GM12878 (cell line): ENCODE data around the gene OR10X1. TPM values are rescaled to one million over a fixed set of nuclear protein-coding genes. Genes with fewer than 3 reads are reported as not detected.

Experiments used
- ATAC-seq: fragments of 200-7000 bp; cut with Tn5 transposase; 3 replicates; pipeline ENCODE4 v1.9.1; 2020; ENCODE audit warnings: mild to moderate bottlenecking, moderate library complexity
- BruUV-seq: library from RNA; stranded (reverse); fragments of 400-500 nt; replicated peaks from 2 replicates; lab custom pipeline; 2021; lab: Mats Ljungman, UMichigan
- CTCF ChIA-PET: fragments of 300-600 bp; sonication (Branson Sonifier 250); formaldehyde crosslinking; extraction: SDS; loops from one replicate; lab custom pipeline; 2021; ENCODE audit warnings: inconsistent platforms; lab: Yijun Ruan, JAX
- POLR2A ChIA-PET: fragments of 350-600 bp; formaldehyde crosslinking; extraction: SDS; loops from one replicate; lab custom pipeline; 2021; ENCODE audit warnings: inconsistent platforms; lab: Charles Lee
- RAD21 ChIA-PET: fragments of 300-600 bp; sonication (Branson Sonifier 250); formaldehyde crosslinking; loops from one replicate; lab custom pipeline; 2023; ENCODE audit warnings: antibody characterized with exemption; ENCODE audit not compliant: unreplicated experiment; lab: Charles Lee
- SMC1A ChIA-PET: fragments of 300-600 bp; sonication (Branson Sonifier 250); formaldehyde crosslinking; loops from one replicate; lab custom pipeline; 2023; ENCODE audit not compliant: unreplicated experiment, uncharacterized antibody; lab: Charles Lee
- DNase-seq: peaks from one replicate; pipeline ENCODE4 v3.0.0-alpha.2; 2011; ENCODE audit warnings: low read depth, low spot score
- FAIRE-seq: peaks from 3 replicates; lab custom pipeline; 2011; peaks lifted over from hg19 to GRCh38; lab: Jason Lieb, UNC
- H2AFZ ChIP-seq: 2 replicates; pipeline ENCODE4 v1.6.0; 2011; ENCODE audit warnings: low read depth, low read length, control low read depth; ENCODE audit not compliant: control insufficient read depth
- H3K27ac ChIP-seq: 2 replicates; pipeline ENCODE4 v1.5.1; 2011; ENCODE audit warnings: control low read depth; ENCODE audit not compliant: control insufficient read depth, insufficient read depth
- H3K27me3 ChIP-seq, 2 experiments: replicated peaks in 1 of 2; 2 replicates each; pipeline versions ENCODE4 v1.6.0 to v1.6.1; 2011; ENCODE audit warnings: low read length in 1 of 2; ENCODE audit not compliant: control insufficient read depth in 2 of 2, insufficient read depth in 2 of 2
- H3K36me3 ChIP-seq, 2 experiments: 2 replicates each; pipeline ENCODE4 v1.5.1; 2011; ENCODE audit warnings: low read length in 1 of 2; ENCODE audit not compliant: control insufficient read depth in 2 of 2, insufficient read depth in 2 of 2
- H3K4me1 ChIP-seq: 2 replicates; pipeline ENCODE4 v1.6.1; 2011; ENCODE audit warnings: mild to moderate bottlenecking, low read length, moderate library complexity, mixed read lengths; ENCODE audit not compliant: control insufficient read depth, insufficient read depth
- H3K4me2 ChIP-seq: 2 replicates; pipeline ENCODE4 v1.6.0; 2011; ENCODE audit warnings: control low read depth; ENCODE audit not compliant: control insufficient read depth, insufficient read depth
- H3K4me3 ChIP-seq: fragments of 200-600 bp; sonication (generic); 2 replicates; pipeline ENCODE4 v1.5.1; 2016
- H3K79me2 ChIP-seq: 2 replicates; pipeline ENCODE4 v1.6.0; 2011; ENCODE audit warnings: low read length; ENCODE audit not compliant: control insufficient read depth, insufficient read depth
- H3K9ac ChIP-seq: 2 replicates; pipeline ENCODE4 v1.8.0; 2011; ENCODE audit warnings: low read length, control low read depth, mixed read lengths; ENCODE audit not compliant: control insufficient read depth, insufficient read depth
- H3K9me3 ChIP-seq: replicated peaks from 3 replicates; pipeline ENCODE4 v1.5.1; 2011; ENCODE audit warnings: mild to moderate bottlenecking, low read length; ENCODE audit not compliant: control insufficient read depth, insufficient read depth
- H4K20me1 ChIP-seq: 2 replicates; pipeline ENCODE4 v1.6.0; 2011; ENCODE audit not compliant: control insufficient read depth, insufficient read depth
- BCL11A ChIP-seq: IDR thresholded peaks from 2 replicates; pipeline ENCODE4 v1.6.1; 2011; ENCODE audit warnings: low read depth, low read length
- BHLHE40 ChIP-seq, 2 experiments: fragments of 450-650 bp in 1 of 2; IDR thresholded peaks; 2 replicates each; pipeline ENCODE4 v1.6.1; 2011 to 2017; ENCODE audit warnings: low read depth in 2 of 2, borderline replicate concordance in 1 of 2, improper control_type of control experiment in 1 of 2, low read length in 1 of 2, mild to moderate bottlenecking in 1 of 2
- CBX3 ChIP-seq: fragments of 200-600 bp; sonication (generic); IDR thresholded peaks from 2 replicates; pipeline ENCODE4 v1.6.1; 2016; ENCODE audit warnings: low read depth, borderline replicate concordance
- CHD2 ChIP-seq: IDR thresholded peaks from 2 replicates; pipeline ENCODE4 v1.6.1; 2011; ENCODE audit warnings: low read depth, low read length, improper control_type of control experiment, borderline replicate concordance
- EGR1 ChIP-seq, 2 experiments: IDR thresholded peaks; 1 replicate in 1 of 2; 2 replicates in 1 of 2; pipeline ENCODE4 v1.6.1; 2011 to 2012; ENCODE audit warnings: low read depth in 2 of 2, low read length in 2 of 2, borderline replicate concordance in 1 of 2, mild to moderate bottlenecking in 1 of 2, moderate library complexity in 1 of 2
- FOS ChIP-seq: IDR thresholded peaks from 3 replicates; pipeline ENCODE4 v1.6.1; 2011; ENCODE audit warnings: borderline replicate concordance; ENCODE audit not compliant: insufficient read length; ENCODE audit errors: extremely low read depth
- FOXK2 ChIP-seq: fragments of 450-650 bp; IDR thresholded peaks from 2 replicates; pipeline ENCODE4 v1.6.1; 2017; ENCODE audit warnings: mild to moderate bottlenecking, moderate library complexity
- HCFC1 ChIP-seq: fragments of 150-350 bp; IDR thresholded peaks from 2 replicates; pipeline ENCODE4 v1.6.1; 2014; ENCODE audit warnings: low read length
- IKZF1 ChIP-seq: fragments of 450-650 bp; conservative IDR thresholded peaks from 2 replicates; pipeline ENCODE4 v1.6.1; 2017; ENCODE audit warnings: antibody characterized with exemption, mild to moderate bottlenecking
- MEF2B ChIP-seq: fragments of 450-650 bp; IDR thresholded peaks from 2 replicates; pipeline ENCODE4 v1.6.1; 2018; ENCODE audit warnings: mild to moderate bottlenecking, moderate library complexity; ENCODE audit not compliant: partially characterized antibody, poor library complexity, severe bottlenecking
- MYC ChIP-seq: IDR thresholded peaks from 2 replicates; pipeline ENCODE4 v1.6.1; 2011; ENCODE audit warnings: mild to moderate bottlenecking, low read length, moderate library complexity, inconsistent platforms; ENCODE audit not compliant: insufficient read depth, insufficient replicate concordance, insufficient read length, severe bottlenecking
- NFYB ChIP-seq: IDR thresholded peaks from 2 replicates; pipeline ENCODE4 v1.6.1; 2011; ENCODE audit warnings: low read depth, mild to moderate bottlenecking, low read length, improper control_type of control experiment, moderate library complexity; ENCODE audit not compliant: insufficient read depth
- RCOR1 ChIP-seq: conservative IDR thresholded peaks from 2 replicates; pipeline ENCODE4 v1.6.1; 2012; ENCODE audit warnings: low read depth, low read length, improper control_type of control experiment
- SRF ChIP-seq, 2 experiments: IDR thresholded peaks; 2 replicates each; pipeline ENCODE4 v1.6.1; 2011; ENCODE audit warnings: low read depth in 2 of 2, low read length in 2 of 2, mild to moderate bottlenecking in 1 of 2, moderate library complexity in 1 of 2
- YY1 ChIP-seq: IDR thresholded peaks from 2 replicates; pipeline ENCODE4 v1.6.1; 2011; ENCODE audit warnings: low read depth, mild to moderate bottlenecking, low read length
- ZNF274 ChIP-seq: IDR thresholded peaks from one replicate; pipeline ENCODE4 v1.8.0; 2011; ENCODE audit not compliant: insufficient read length, insufficient read depth
- ZNF384 ChIP-seq: IDR thresholded peaks from 2 replicates; pipeline ENCODE4 v1.6.1; 2012; ENCODE audit warnings: low read depth, mild to moderate bottlenecking, low read length, improper control_type of control experiment, borderline replicate concordance
- WGBS: methylation state at CpG from one replicate; pipeline ENCODE4 v1.1.6; 2016; ENCODE audit warnings: low lambda C conversion rate; ENCODE audit not compliant: insufficient replicate concordance, insufficient coverage; ENCODE audit errors: missing lambda C conversion rate; 5-methylcytosine and 5-hydroxymethylcytosine counted together
- in situ Hi-C: fragments of 300-500 bp; cut with MboI; formaldehyde crosslinking; loops from 9 replicates; pipeline ENCODE4 v1.14.3; 2018; ENCODE audit warnings: mixed read lengths
- intact Hi-C: fragments of 100-400 bp; cut with micrococcal nuclease; formaldehyde crosslinking; loops from one replicate; pipeline ENCODE4 v1.14.2; 2022; ENCODE audit not compliant: unreplicated experiment
- polyA plus RNA-seq, 11 experiments: library from polyadenylated mRNA; depleted of rRNA in 4 of 11; unstranded in 6 of 11; stranded (reverse) in 5 of 11; fragments of >200 nt; fragmentation: Nextera tagmentation in 4 of 11; fragmentation: Illumina TruSeq in 1 of 11; extraction: Ambion mirVana in 4 of 11; extraction: Trizol in 1 of 11; gene quantifications; 1 replicate in 1 of 11; 2 replicates in 10 of 11; pipeline versions ENCODE4 v1.2.1 to v1.2.3, GENCODE V29; 2011 to 2016; ENCODE audit warnings: inconsistent platforms in 2 of 11, missing spikeins in 2 of 11, low read depth in 1 of 11
- total RNA-seq, 4 experiments: library from RNA; depleted of rRNA in 3 of 4; stranded (reverse); fragments of >200 nt in 3 of 4; fragmentation: Illumina TruSeq in 1 of 4; extraction: Trizol in 1 of 4; gene quantifications; 2 replicates each; pipeline versions ENCODE4 v1.2.1 to v1.2.3, GENCODE V29; 2013 to 2021
- TF ChIP-seq, protein P1 (sequence below): fragments of 450-650 bp; IDR thresholded peaks from 2 replicates; pipeline ENCODE4 v1.6.1; 2018; ENCODE audit warnings: mild to moderate bottlenecking, low read depth, moderate library complexity; ENCODE audit not compliant: partially characterized antibody
- TF ChIP-seq, protein P2 (sequence below): IDR thresholded peaks from 2 replicates; pipeline ENCODE4 v1.6.1; 2011; ENCODE audit warnings: low read depth, mild to moderate bottlenecking, low read length, moderate library complexity, borderline replicate concordance; ENCODE audit errors: extremely low read depth
- TF ChIP-seq, protein P3 (sequence below): IDR thresholded peaks from 2 replicates; pipeline ENCODE4 v1.6.1; 2011; ENCODE audit warnings: borderline replicate concordance, low read depth, mild to moderate bottlenecking, moderate library complexity, low read length; ENCODE audit not compliant: insufficient read depth, poor library complexity, severe bottlenecking

The OR10X1 gene
- total and polyA plus RNA-seq, 10 of the 15 experiments (the other 5 are each of a cell fraction or from before 2014, with no cell fraction given), result not detected

DNA sequence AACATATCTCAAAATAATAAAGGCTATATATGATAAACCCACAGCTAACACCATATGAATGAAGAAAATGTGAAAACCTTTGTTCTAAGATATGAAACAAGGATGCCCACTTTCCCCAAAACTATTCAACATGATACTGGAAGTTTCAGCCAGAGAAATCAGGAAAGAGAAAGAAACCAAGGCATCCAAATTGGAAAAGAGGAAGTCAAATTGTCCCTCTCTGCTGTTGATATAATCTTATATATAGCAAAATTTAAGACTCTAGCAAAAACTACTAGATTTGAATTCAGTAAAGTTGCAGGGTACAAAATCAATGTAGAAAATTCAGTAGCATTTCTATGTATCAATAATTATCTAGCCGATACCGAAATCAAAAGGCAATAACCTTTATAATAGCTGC is 21.0 kb upstream of the OR10X1 start:
- 59% methylated on average over 2 of the region's 2 CpGs for WGBS
- ChIA-PET CTCF (no interaction called here), SMC1A (no interaction called here), POLR2A (no interaction called here), RAD21 (no interaction called here)
- no peak overlapping the region for H3K9ac ChIP-seq
- in situ Hi-C loops (no loop called here), intact Hi-C loops (no loop called here)
- no peaks in the 10 kb centered on the region for H3K36me3 ChIP-seq
- DNase-seq, result no peak
- no peaks in the 10 kb centered on the region for H3K4me1 ChIP-seq
- no peak overlapping the region for H3K4me3 ChIP-seq
- H3K79me2 ChIP-seq, result no peaks in the 10 kb centered on the region
- no peak overlapping the region for H2AFZ ChIP-seq
- H3K27me3 ChIP-seq, result no peaks in the 10 kb centered on the region
- TF ChIP-seq, protein P1, sequence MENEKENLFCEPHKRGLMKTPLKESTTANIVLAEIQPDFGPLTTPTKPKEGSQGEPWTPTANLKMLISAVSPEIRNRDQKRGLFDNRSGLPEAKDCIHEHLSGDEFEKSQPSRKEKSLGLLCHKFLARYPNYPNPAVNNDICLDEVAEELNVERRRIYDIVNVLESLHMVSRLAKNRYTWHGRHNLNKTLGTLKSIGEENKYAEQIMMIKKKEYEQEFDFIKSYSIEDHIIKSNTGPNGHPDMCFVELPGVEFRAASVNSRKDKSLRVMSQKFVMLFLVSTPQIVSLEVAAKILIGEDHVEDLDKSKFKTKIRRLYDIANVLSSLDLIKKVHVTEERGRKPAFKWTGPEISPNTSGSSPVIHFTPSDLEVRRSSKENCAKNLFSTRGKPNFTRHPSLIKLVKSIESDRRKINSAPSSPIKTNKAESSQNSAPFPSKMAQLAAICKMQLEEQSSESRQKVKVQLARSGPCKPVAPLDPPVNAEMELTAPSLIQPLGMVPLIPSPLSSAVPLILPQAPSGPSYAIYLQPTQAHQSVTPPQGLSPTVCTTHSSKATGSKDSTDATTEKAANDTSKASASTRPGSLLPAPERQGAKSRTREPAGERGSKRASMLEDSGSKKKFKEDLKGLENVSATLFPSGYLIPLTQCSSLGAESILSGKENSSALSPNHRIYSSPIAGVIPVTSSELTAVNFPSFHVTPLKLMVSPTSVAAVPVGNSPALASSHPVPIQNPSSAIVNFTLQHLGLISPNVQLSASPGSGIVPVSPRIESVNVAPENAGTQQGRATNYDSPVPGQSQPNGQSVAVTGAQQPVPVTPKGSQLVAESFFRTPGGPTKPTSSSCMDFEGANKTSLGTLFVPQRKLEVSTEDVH, result no peak
- no peak for TF ChIP-seq ZNF274
- TF ChIP-seq NFYB, result no peak
- TF ChIP-seq, protein P2, sequence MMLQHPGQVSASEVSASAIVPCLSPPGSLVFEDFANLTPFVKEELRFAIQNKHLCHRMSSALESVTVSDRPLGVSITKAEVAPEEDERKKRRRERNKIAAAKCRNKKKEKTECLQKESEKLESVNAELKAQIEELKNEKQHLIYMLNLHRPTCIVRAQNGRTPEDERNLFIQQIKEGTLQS, result no peak
- no peak for TF ChIP-seq CBX3
- no peak for TF ChIP-seq EGR1 (IDR thresholded peaks at IDR 0.05; ENCODE audit: borderline replicate concordance in 1 of 2, low read depth in 2 of 2, low read length in 2 of 2)
- no peak for TF ChIP-seq RCOR1
- TF ChIP-seq MEF2B, result no peak
- no peak for TF ChIP-seq BHLHE40 (IDR thresholded peaks at IDR 0.05; ENCODE audit: borderline replicate concordance in 1 of 2, low read depth in 2 of 2, low read length in 1 of 2)
- no peak for TF ChIP-seq MYC
- TF ChIP-seq FOXK2, result no peak
- TF ChIP-seq, protein P3, sequence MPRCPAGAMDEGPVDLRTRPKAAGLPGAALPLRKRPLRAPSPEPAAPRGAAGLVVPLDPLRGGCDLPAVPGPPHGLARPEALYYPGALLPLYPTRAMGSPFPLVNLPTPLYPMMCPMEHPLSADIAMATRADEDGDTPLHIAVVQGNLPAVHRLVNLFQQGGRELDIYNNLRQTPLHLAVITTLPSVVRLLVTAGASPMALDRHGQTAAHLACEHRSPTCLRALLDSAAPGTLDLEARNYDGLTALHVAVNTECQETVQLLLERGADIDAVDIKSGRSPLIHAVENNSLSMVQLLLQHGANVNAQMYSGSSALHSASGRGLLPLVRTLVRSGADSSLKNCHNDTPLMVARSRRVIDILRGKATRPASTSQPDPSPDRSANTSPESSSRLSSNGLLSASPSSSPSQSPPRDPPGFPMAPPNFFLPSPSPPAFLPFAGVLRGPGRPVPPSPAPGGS, result no peak
- TF ChIP-seq CHD2, result no peak
- TF ChIP-seq IKZF1, result no peak
- no peak for TF ChIP-seq HCFC1
- no peak for TF ChIP-seq FOS
- no peak for TF ChIP-seq BCL11A
- TF ChIP-seq YY1, result no peak
- no peak for TF ChIP-seq SRF (IDR thresholded peaks at IDR 0.05; ENCODE audit: low read depth in 2 of 2, low read length in 2 of 2)
- no peak for TF ChIP-seq ZNF384
- no TSS peak for BruUV-seq
- H3K9me3 ChIP-seq, result no peaks in the 10 kb centered on the region; the same call in 2 of the 3 replicates
- no peak overlapping the region for H3K27ac ChIP-seq
- no peak for ATAC-seq
- FAIRE-seq, result no peak
- no peak overlapping the region for H3K4me2 ChIP-seq
- no peaks in the 10 kb centered on the region for H4K20me1 ChIP-seq
